ENCODE data around the gene B3GNT9. TPM values are rescaled to one million over a fixed set of nuclear protein-coding genes. Genes with fewer than 3 reads are reported as not detected.

The B3GNT9 gene
- total RNA-seq, 1 donor from 2014 or later, result 40.7 TPM

DNA sequence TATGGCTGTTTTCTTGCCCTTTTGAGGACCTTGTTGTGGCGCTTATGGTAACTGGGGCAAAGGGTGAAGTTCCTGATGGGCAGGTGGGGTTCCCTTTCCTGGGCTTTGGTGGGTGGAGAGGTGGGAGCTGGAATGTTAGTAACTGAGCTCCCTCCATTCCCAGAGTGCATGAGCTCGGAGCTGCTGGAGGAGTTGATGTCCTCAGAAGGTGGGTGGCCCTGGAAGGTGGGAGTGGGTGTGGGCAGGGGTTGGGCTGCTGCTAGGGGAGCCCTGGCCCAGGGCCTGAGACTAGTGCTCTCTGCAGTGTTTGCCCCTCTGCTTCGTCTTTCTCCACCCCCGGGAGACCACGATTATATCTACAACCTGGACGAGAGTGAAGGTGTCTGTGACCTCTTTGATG is 46.9 kb upstream of the B3GNT9 start:
- intact Hi-C loops (cut with DNase I), result no loop called here
- no peak for DNase-seq (ENCODE audit: low spot score in 2 of 2)
- Histone ChIP-seq H3K4me1 (peaks cover 11 to 13% of the 10 kb centered on the region in 2 donors), H3K27me3 (no peaks in the 10 kb centered on the region), H3K9me3 (no peaks in the 10 kb centered on the region), H3K4me3 (no peak overlapping the region), H3K27ac (no peak overlapping the region), H3K36me3 (peaks cover 55 to 63% of the 10 kb centered on the region in 2 donors)
- TF ChIP-seq, protein P1, sequence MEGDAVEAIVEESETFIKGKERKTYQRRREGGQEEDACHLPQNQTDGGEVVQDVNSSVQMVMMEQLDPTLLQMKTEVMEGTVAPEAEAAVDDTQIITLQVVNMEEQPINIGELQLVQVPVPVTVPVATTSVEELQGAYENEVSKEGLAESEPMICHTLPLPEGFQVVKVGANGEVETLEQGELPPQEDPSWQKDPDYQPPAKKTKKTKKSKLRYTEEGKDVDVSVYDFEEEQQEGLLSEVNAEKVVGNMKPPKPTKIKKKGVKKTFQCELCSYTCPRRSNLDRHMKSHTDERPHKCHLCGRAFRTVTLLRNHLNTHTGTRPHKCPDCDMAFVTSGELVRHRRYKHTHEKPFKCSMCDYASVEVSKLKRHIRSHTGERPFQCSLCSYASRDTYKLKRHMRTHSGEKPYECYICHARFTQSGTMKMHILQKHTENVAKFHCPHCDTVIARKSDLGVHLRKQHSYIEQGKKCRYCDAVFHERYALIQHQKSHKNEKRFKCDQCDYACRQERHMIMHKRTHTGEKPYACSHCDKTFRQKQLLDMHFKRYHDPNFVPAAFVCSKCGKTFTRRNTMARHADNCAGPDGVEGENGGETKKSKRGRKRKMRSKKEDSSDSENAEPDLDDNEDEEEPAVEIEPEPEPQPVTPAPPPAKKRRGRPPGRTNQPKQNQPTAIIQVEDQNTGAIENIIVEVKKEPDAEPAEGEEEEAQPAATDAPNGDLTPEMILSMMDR (IDR thresholded peaks at IDR 0.05), result no peak

- H3K27me3 ChIP-seq, result no peaks in the 10 kb centered on the region
- DNase-seq (ENCODE audit: low spot score in 2 of 2), result no peak
- no peaks in the 10 kb centered on the region for H3K9me3 ChIP-seq
- no peak overlapping the region for H3K4me3 ChIP-seq
- H3K4me1 ChIP-seq, result peaks cover 14 to 16% of the 10 kb centered on the region in 2 donors
- TF ChIP-seq, protein P1 (IDR thresholded peaks at IDR 0.05), result no peak
- intact Hi-C loops (cut with DNase I), result no loop called here
- no peak overlapping the region for H3K27ac ChIP-seq
- H3K36me3 ChIP-seq, result peaks cover 46 to 55% of the 10 kb centered on the region in 2 donors
These were observed 46.1 kb upstream of the B3GNT9 start for GRCh38 chr16:67196881-67197280.

- H3K36me3 ChIP-seq, result peaks cover 40 to 46% of the 10 kb centered on the region in 2 donors
- TF ChIP-seq, protein P1 (IDR thresholded peaks at IDR 0.05), result no peak
- H3K4me3 ChIP-seq, result no peak overlapping the region
- H3K9me3 ChIP-seq, result no peaks in the 10 kb centered on the region
- intact Hi-C loops (cut with DNase I), result no loop called here
- H3K27me3 ChIP-seq, result no peaks in the 10 kb centered on the region
- DNase-seq (ENCODE audit: low spot score in 2 of 2), result no peak
- H3K4me1 ChIP-seq, result peaks cover 14 to 16% of the 10 kb centered on the region in 2 donors
- H3K27ac ChIP-seq, result no peak overlapping the region
These were observed 44.9 kb upstream of the B3GNT9 start for GRCh38 chr16:67195676-67196075.

DNA sequence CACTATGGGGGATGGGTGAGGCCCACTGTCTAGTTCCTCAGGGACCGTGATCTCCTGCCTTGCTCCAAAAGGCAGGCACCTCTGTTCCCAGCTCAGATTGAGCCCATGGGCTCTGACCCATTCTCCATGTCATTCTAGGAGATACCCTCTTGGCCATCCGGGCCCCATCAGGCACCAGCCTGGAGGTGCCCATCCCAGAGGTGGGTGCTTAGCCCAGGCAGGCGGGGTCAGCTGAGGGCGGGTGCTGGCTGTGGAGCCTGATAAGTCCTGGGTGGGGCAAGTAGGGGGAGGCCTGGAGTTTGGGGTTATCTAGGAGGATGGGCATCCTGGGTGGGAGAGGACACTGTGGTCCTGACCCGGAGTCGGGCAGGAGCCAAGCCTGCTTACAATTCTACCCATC is 43.5 kb upstream of the B3GNT9 start:
- Histone ChIP-seq H3K27me3 (no peaks in the 10 kb centered on the region), H3K27ac (no peak overlapping the region), H3K9me3 (no peaks in the 10 kb centered on the region), H3K36me3 (peaks cover 40 to 44% of the 10 kb centered on the region in 2 donors), H3K4me1 (peaks cover 14 to 16% of the 10 kb centered on the region in 2 donors), H3K4me3 (no peak overlapping the region)
- TF ChIP-seq, protein P1 (IDR thresholded peaks at IDR 0.05), result no peak
- DNase-seq (ENCODE audit: low spot score in 2 of 2), result no peak
- intact Hi-C loops (cut with DNase I), result no loop called here

- peaks cover 13 to 14% of the 10 kb centered on the region in 2 donors for H3K4me1 ChIP-seq
- H3K9me3 ChIP-seq, result no peaks in the 10 kb centered on the region
- H3K27me3 ChIP-seq, result no peaks in the 10 kb centered on the region
- DNase-seq (ENCODE audit: low spot score in 2 of 2), result no peak
- H3K4me3 ChIP-seq, result peak overlapping the region; percentile 93 to 99
- peaks cover 40 to 44% of the 10 kb centered on the region in 2 donors for H3K36me3 ChIP-seq
- TF ChIP-seq, protein P1 (IDR thresholded peaks at IDR 0.05), result no peak
- intact Hi-C loops (cut with DNase I), result loop anchor here (2.0 kb wide), 1 partner anchor 33 kb away; the partner anchor contains the start of gene TMEM208
- no peak overlapping the region for H3K27ac ChIP-seq
These were observed 42.7 kb upstream of the B3GNT9 start for GRCh38 chr16:67193536-67193935.

All from ascending aorta (tissue), 2 donors.